A673 (cell line): ENCODE results near the gene ASB11. TPM values are rescaled to one million over a fixed set of nuclear protein-coding genes. Genes with fewer than 3 reads are reported as not detected.

Source experiments
- BruUV-seq: library from RNA; stranded (reverse); fragments of 400-500 nt; replicated peaks from 2 replicates; lab custom pipeline; 2021; lab: Mats Ljungman, UMichigan
- CTCF ChIA-PET: fragments of 300-600 bp; sonication (Branson Sonifier 250); formaldehyde crosslinking; loops from one replicate; lab custom pipeline; 2022; ENCODE audit warnings: antibody characterized with exemption; lab: Charles Lee
- POLR2A ChIA-PET: fragments of 300-600 bp; sonication (Branson Sonifier 250); formaldehyde crosslinking; loops from one replicate; lab custom pipeline; 2022; ENCODE audit warnings: antibody characterized with exemption; ENCODE audit not compliant: low non-redundant PET; lab: Charles Lee
- DNase-seq: peaks from one replicate; pipeline ENCODE4 v3.0.0-alpha.2; 2015; ENCODE audit warnings: low spot score
- H3K27ac ChIP-seq: fragments of 200-600 bp; sonication (generic); 2 replicates; pipeline ENCODE4 v1.5.1; 2016; ENCODE audit warnings: mixed run types, low read depth, mild to moderate bottlenecking, mixed read lengths, antibody characterized with exemption, low read length; ENCODE audit not compliant: poor library complexity, severe bottlenecking
- H3K27me3 ChIP-seq: fragments of 200-600 bp; sonication (generic); replicated peaks from 2 replicates; pipeline ENCODE4 v1.6.1; 2017; ENCODE audit warnings: mixed run types, low read depth, mild to moderate bottlenecking, mixed read lengths, antibody characterized with exemption, low read length; ENCODE audit not compliant: insufficient read depth, poor library complexity
- H3K36me3 ChIP-seq: fragments of 200-600 bp; sonication (generic); 2 replicates; pipeline ENCODE4 v1.6.1; 2016; ENCODE audit warnings: mixed run types, mild to moderate bottlenecking, mixed read lengths, antibody characterized with exemption, low read length; ENCODE audit not compliant: insufficient read depth, poor library complexity, severe bottlenecking
- H3K4me1 ChIP-seq: fragments of 200-600 bp; sonication (generic); 2 replicates; pipeline ENCODE4 v1.6.1; 2017; ENCODE audit warnings: mixed run types, mild to moderate bottlenecking, mixed read lengths, antibody characterized with exemption, low read length; ENCODE audit not compliant: insufficient read depth, poor library complexity, severe bottlenecking
- H3K4me3 ChIP-seq: fragments of 200-600 bp; sonication (generic); 2 replicates; pipeline ENCODE4 v1.5.1; 2016; ENCODE audit warnings: low read depth, mixed run types, mild to moderate bottlenecking, mixed read lengths, low read length; ENCODE audit not compliant: poor library complexity, severe bottlenecking
- H3K9me3 ChIP-seq: fragments of 200-600 bp; sonication (generic); 2 replicates; pipeline ENCODE4 v1.6.1; 2016; ENCODE audit warnings: mixed run types, low read depth, mild to moderate bottlenecking, mixed read lengths, antibody characterized with exemption, low read length; ENCODE audit not compliant: poor library complexity, severe bottlenecking
- EZH2 ChIP-seq: fragments of 200-600 bp; sonication (generic); IDR thresholded peaks from 2 replicates; pipeline ENCODE4 v1.6.1; 2017; ENCODE audit warnings: borderline replicate concordance, low read depth, mild to moderate bottlenecking, mixed read lengths, antibody characterized with exemption, low read length; ENCODE audit not compliant: poor library complexity, severe bottlenecking
- intact Hi-C: fragments of 100-400 bp; cut with micrococcal nuclease; formaldehyde crosslinking; loops from one replicate; pipeline ENCODE4 v1.10.0; 2022; ENCODE audit not compliant: unreplicated experiment
- total RNA-seq: library from RNA; stranded (reverse); gene quantifications from 2 replicates; pipeline ENCODE4 v1.2.3, GENCODE V29; 2021
- TF ChIP-seq, protein P1 (sequence below): fragments of 300-800, 200-600 bp; sonication (generic); conservative IDR thresholded peaks from 2 replicates; pipeline ENCODE4 v1.5.1; 2017; ENCODE audit warnings: low read depth, mild to moderate bottlenecking, antibody characterized with exemption, low read length, moderate library complexity, mixed read lengths

ASB11 gene
- total RNA-seq, 1 experiment from 2014 or later, result 0.62 TPM

GRCh38 chrX:15245896-15246295 lies 69.5 kb downstream of the ASB11 start:
- no peaks in the 10 kb centered on the region for H3K9me3 ChIP-seq
- H3K4me1 ChIP-seq, result no peaks in the 10 kb centered on the region
- no peak for TF ChIP-seq EZH2
- TF ChIP-seq, protein P1, sequence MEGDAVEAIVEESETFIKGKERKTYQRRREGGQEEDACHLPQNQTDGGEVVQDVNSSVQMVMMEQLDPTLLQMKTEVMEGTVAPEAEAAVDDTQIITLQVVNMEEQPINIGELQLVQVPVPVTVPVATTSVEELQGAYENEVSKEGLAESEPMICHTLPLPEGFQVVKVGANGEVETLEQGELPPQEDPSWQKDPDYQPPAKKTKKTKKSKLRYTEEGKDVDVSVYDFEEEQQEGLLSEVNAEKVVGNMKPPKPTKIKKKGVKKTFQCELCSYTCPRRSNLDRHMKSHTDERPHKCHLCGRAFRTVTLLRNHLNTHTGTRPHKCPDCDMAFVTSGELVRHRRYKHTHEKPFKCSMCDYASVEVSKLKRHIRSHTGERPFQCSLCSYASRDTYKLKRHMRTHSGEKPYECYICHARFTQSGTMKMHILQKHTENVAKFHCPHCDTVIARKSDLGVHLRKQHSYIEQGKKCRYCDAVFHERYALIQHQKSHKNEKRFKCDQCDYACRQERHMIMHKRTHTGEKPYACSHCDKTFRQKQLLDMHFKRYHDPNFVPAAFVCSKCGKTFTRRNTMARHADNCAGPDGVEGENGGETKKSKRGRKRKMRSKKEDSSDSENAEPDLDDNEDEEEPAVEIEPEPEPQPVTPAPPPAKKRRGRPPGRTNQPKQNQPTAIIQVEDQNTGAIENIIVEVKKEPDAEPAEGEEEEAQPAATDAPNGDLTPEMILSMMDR, result no peak
- H3K27me3 ChIP-seq, result no peaks in the 10 kb centered on the region
- DNase-seq, result no peak
- no peaks in the 10 kb centered on the region for H3K36me3 ChIP-seq
- no peak overlapping the region for H3K4me3 ChIP-seq
- ChIA-PET POLR2A (no interaction called here), CTCF (no interaction called here)
- no TSS peak for BruUV-seq
- intact Hi-C loops, result no loop called here
- H3K27ac ChIP-seq, result no peak overlapping the region

GRCh38 chrX:15244421-15244820 lies 71.0 kb downstream of the ASB11 start:
- intact Hi-C loops, result loop anchor here (5.0 kb wide), 1 partner anchor 1152 kb away; no protein-coding TSS in a partner anchor

DNA sequence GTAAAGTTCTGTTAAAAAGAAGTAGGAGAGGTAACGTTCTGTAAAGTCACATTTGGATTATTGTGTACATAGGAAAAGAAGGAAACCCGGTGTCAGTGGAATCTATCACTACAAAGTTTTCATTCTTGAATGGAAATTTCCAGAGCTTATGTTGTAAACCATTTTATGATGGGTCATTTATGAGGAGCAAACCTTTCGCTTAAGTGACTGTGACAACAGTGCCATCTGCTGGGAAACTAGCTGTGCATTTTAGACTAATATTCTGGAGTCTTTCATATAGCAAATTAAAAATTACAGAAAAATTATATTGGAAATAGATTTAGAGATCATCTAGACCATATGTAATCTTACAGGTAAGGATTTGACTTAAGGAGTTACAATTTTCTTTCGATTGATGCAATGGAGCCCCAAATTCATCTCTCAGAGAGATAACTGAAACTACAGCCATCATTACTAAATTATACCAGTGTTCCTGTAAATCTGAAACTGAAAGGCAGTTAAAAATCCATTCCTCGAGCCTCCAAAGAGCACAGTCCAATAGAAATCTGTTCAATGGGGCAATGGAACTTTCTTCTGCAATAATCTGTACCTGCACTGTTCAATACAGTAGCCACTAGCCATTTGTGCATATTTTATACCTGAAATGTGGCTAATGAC lies 72.4 kb downstream of the ASB11 start:
- no peak overlapping the region for H3K4me3 ChIP-seq
- intact Hi-C loops, result loop anchor here (2.0 to 5.0 kb wide), 2 partner anchors 1151 to 1204 kb away; no protein-coding TSS in a partner anchor
- no peaks in the 10 kb centered on the region for H3K36me3 ChIP-seq
- CTCF ChIA-PET, result interaction anchor here (0.7 to 1.1 kb wide), 3 partner anchors 9 to 1191 kb away, joined by 3 to 4 read pairs (median 4); partner anchors contain the start of gene GLRA2
- H3K27me3 ChIP-seq, result no peaks in the 10 kb centered on the region
- H3K9me3 ChIP-seq, result no peaks in the 10 kb centered on the region
- BruUV-seq, result no TSS peak
- no peaks in the 10 kb centered on the region for H3K4me1 ChIP-seq
- no peak overlapping the region for H3K27ac ChIP-seq
- peak; percentile 61 for DNase-seq
- TF ChIP-seq, protein P1, result peak; percentile 69
- TF ChIP-seq EZH2, result no peak
- POLR2A ChIA-PET, result no interaction called here

More at GRCh38 chrX:15244421-15244820, 71.0 kb downstream of the ASB11 start:
- TF ChIP-seq EZH2, result no peak
- TF ChIP-seq, protein P1, result no peak
- Histone ChIP-seq H3K4me3 (no peak overlapping the region), H3K27ac (no peak overlapping the region), H3K9me3 (no peaks in the 10 kb centered on the region), H3K27me3 (no peaks in the 10 kb centered on the region), H3K36me3 (no peaks in the 10 kb centered on the region), H3K4me1 (no peaks in the 10 kb centered on the region)
- ChIA-PET POLR2A (no interaction called here), CTCF (interaction anchor here (0.7 kb wide), 1 partner anchor 12 kb away, joined by 6 read pairs; no protein-coding TSS in a partner anchor)
- no peak for DNase-seq
- BruUV-seq, result no TSS peak
